Fibroblast of pulmonary artery (primary cell): ENCODE data around the gene CYB5RL.

ENCODE experiments used
- DNase-seq: peaks from one replicate; pipeline ENCODE4 v3.0.0-alpha.2; 2010; ENCODE audit warnings: low read depth
- H3K4me3 ChIP-seq: replicated peaks from 2 replicates; pipeline ENCODE4 v1.5.1; 2011; ENCODE audit warnings: low read depth, mild to moderate bottlenecking, control low read depth, low read length, moderate library complexity
- CTCF ChIP-seq: IDR thresholded peaks from 2 replicates; pipeline ENCODE4 v1.5.1; 2011; ENCODE audit warnings: mild to moderate bottlenecking, control low read depth, low read length, inconsistent platforms; ENCODE audit errors: missing control alignments

Gene CYB5RL

GRCh38 chr1:54153535-54154439, 46.0 kb downstream of the CYB5RL start:
- no peak overlapping the region for H3K4me3 ChIP-seq
- peak; percentile 81 for DNase-seq
- no peak for TF ChIP-seq CTCF

- DNase-seq = no peak
- no peak within 1 kb of the TSS for H3K4me3 ChIP-seq
- TF ChIP-seq CTCF = no peak
Measured at GRCh38 chr1:54152696-54153095, 47.1 kb downstream of the CYB5RL start, which contains the start of gene CDCP2. Gene CDCP2, minus strand, starts transcription at chr1:54153000. Its CDS starts 78 bp downstream, at chr1:54152922.

DNA sequence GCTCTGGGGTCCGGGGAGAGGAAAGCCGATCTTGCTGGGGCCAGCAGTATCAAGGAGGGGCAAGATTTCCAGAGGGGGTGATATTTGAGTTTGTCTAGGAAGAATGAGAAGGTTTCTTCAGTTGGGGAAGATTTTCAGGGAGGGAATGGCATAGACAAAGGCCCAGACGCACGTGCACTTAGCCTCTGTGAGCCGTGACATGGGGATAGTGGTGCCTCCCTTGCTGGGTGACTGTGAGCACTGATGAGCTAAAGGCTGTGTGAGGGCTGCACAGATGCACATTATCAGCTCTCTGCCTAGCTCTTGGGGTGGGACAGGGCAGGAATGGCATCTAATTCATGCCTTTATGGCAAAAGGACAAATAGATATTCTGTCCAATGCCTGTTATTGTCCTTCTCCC, 48.8 kb downstream of the CYB5RL start:
- TF ChIP-seq CTCF = no peak
- no peak for DNase-seq
- no peak overlapping the region for H3K4me3 ChIP-seq
